Neural crest cell (in vitro differentiated cells): ENCODE measurements around the gene AEBP1. TPM values are rescaled to one million over a fixed set of nuclear protein-coding genes. Genes with fewer than 3 reads are reported as not detected.
A peak's percentile ranks its signal among the peaks of the same experiment; 100 is the strongest.

Experiments
- DNase-seq: peaks from one replicate; pipeline ENCODE4 v3.0.0; 2021; ENCODE audit warnings: low read depth, mixed read lengths, low spot score
- H3K27ac Mint-ChIP-seq: one replicate; pipeline ENCODE4 v1.8.0; 2021; ENCODE audit warnings: mild to moderate bottlenecking, mixed read lengths; ENCODE audit not compliant: unreplicated experiment
- H3K27me3 Mint-ChIP-seq: 2 replicates; pipeline ENCODE4 v1.8.0; 2021; ENCODE audit warnings: low read depth, mild to moderate bottlenecking, mixed read lengths
- H3K36me3 Mint-ChIP-seq: 2 replicates; pipeline ENCODE4 v1.8.0; 2021; ENCODE audit warnings: low read depth, mild to moderate bottlenecking, mixed read lengths
- H3K4me1 Mint-ChIP-seq: 2 replicates; pipeline ENCODE4 v1.8.0; 2021; ENCODE audit warnings: mixed read lengths
- H3K4me3 Mint-ChIP-seq: one replicate; pipeline ENCODE4 v1.8.0; 2021; ENCODE audit warnings: mild to moderate bottlenecking, mixed read lengths
- H3K9me3 Mint-ChIP-seq: 2 replicates; pipeline ENCODE4 v1.8.0; 2021; ENCODE audit warnings: mixed read lengths
- long read RNA-seq: library from polyadenylated mRNA; unstranded; transcript quantifications from one replicate; pipeline ENCODE4 v2.0.0, GENCODE V29; 2020
- total RNA-seq: library from RNA; stranded (reverse); gene quantifications from 2 replicates; pipeline ENCODE4 v1.2.1, GENCODE V29; 2021
- TF ChIP-seq, protein P1 (sequence below): fragments of 200-600 bp; sonication (generic); conservative IDR thresholded peaks from 2 replicates; pipeline ENCODE4 v1.5.0; 2021; ENCODE audit warnings: antibody characterized with exemption, mild to moderate bottlenecking

The AEBP1 gene
- total RNA-seq: 70.5 and 72.6 TPM in 2 replicates
- long read RNA-seq, partial matches to known transcripts: 2 of 3 reads
- long read RNA-seq, other reads (novel, unspliced or antisense): 1 of 3 reads

- TF ChIP-seq, protein P1, sequence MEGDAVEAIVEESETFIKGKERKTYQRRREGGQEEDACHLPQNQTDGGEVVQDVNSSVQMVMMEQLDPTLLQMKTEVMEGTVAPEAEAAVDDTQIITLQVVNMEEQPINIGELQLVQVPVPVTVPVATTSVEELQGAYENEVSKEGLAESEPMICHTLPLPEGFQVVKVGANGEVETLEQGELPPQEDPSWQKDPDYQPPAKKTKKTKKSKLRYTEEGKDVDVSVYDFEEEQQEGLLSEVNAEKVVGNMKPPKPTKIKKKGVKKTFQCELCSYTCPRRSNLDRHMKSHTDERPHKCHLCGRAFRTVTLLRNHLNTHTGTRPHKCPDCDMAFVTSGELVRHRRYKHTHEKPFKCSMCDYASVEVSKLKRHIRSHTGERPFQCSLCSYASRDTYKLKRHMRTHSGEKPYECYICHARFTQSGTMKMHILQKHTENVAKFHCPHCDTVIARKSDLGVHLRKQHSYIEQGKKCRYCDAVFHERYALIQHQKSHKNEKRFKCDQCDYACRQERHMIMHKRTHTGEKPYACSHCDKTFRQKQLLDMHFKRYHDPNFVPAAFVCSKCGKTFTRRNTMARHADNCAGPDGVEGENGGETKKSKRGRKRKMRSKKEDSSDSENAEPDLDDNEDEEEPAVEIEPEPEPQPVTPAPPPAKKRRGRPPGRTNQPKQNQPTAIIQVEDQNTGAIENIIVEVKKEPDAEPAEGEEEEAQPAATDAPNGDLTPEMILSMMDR: peak; percentile 14
- H3K27me3 Mint-ChIP-seq: no peaks in the 10 kb centered on the region
- no peaks in the 10 kb centered on the region for H3K9me3 Mint-ChIP-seq
- peak; percentile 26 for DNase-seq
- H3K36me3 Mint-ChIP-seq: peaks cover 2% of the 10 kb centered on the region
- H3K27ac Mint-ChIP-seq: no peak within 1 kb of the TSS
- peaks cover 22% of the 10 kb centered on the region for H3K4me1 Mint-ChIP-seq
- H3K4me3 Mint-ChIP-seq: peak within 1 kb of the TSS; percentile 87
Measured at GRCh38 chr7:44103923-44104859, at the start of gene AEBP1. TSS of gene AEBP1 (plus strand) at chr7:44104345. CDS start at chr7:44104666, 321 bp downstream.

DNA sequence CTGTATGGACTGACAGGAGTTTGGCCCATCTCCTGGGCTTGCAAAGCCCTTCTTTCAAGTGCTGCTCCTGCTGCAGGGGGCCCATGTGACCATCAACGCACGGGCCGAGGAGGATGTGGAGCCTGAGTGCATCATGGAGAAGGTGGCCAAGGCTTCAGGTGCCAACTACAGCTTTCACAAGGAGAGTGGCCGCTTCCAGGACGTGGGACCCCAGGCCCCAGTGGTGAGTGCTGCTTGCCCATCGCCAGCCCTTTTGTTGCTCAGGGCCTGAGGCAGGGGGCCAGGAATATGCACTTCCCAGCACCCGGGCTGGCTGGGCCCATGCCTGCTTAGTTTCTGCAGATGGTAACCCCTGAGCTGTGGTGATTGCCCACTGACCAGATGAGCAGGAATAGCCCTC is 47.5 kb upstream of the AEBP1 start:
- Mint-ChIP-seq H3K36me3 (peaks cover 11% of the 10 kb centered on the region), H3K4me3 (no peak overlapping the region), H3K27ac (no peak overlapping the region), H3K9me3 (no peaks in the 10 kb centered on the region), H3K4me1 (no peaks in the 10 kb centered on the region), H3K27me3 (no peaks in the 10 kb centered on the region)
- no peak for DNase-seq
- TF ChIP-seq, protein P1: no peak

- Mint-ChIP-seq H3K9me3 (no peaks in the 10 kb centered on the region), H3K27me3 (no peaks in the 10 kb centered on the region), H3K4me1 (no peaks in the 10 kb centered on the region), H3K36me3 (peaks cover 11% of the 10 kb centered on the region), H3K4me3 (no peak overlapping the region), H3K27ac (no peak overlapping the region)
- no peak for DNase-seq
- TF ChIP-seq, protein P1: no peak
Measured at GRCh38 chr7:44057181-44057848, 46.8 kb upstream of the AEBP1 start.

DNA sequence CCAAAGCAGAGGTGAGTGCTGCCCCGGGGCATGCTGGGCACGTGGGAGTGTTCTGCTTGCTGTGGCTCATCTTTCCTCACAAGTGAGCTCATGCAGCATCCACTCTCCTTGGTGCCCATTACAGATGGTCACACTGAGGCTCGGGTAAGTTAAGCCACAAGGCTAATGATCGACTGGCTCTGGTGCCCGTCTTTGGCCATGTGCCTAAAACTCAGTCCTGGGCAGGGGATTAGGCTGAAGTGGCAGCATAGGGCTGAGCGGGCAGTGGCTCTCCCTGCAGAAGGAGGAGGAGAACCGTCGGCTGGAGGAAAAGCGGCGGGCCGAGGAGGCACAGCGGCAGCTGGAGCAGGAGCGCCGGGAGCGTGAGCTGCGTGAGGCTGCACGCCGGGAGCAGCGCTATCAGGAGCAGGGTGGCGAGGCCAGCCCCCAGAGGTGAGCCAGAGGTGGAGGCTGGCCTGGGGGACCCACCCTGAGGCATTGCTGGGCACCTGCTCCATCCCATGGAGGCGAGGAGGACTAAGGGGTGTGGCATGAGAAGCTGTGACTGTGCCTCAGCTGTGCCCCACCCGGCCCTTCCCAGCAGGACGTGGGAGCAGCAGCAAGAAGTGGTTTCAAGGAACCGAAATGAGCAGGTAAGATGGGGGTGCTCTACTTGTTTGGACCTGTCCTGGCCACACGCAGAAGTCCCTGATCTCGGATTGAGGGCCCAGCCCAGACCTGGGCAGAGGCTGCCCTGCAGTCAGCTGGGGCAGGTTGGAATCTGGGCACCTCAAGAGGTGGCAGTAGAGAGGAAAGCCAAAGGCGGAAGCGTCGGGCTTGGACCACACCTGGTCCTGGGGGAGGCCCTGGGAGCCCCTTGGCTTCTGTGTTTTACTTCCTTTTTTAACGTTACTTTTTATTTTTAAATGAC is 46.0 kb upstream of the AEBP1 start:
- H3K27me3 Mint-ChIP-seq: no peaks in the 10 kb centered on the region
- H3K36me3 Mint-ChIP-seq: peaks cover 11% of the 10 kb centered on the region
- no peaks in the 10 kb centered on the region for H3K9me3 Mint-ChIP-seq
- DNase-seq: no peak
- TF ChIP-seq, protein P1: no peak
- H3K4me1 Mint-ChIP-seq: no peaks in the 10 kb centered on the region
- H3K4me3 Mint-ChIP-seq: no peak overlapping the region
- H3K27ac Mint-ChIP-seq: no peak overlapping the region

DNA sequence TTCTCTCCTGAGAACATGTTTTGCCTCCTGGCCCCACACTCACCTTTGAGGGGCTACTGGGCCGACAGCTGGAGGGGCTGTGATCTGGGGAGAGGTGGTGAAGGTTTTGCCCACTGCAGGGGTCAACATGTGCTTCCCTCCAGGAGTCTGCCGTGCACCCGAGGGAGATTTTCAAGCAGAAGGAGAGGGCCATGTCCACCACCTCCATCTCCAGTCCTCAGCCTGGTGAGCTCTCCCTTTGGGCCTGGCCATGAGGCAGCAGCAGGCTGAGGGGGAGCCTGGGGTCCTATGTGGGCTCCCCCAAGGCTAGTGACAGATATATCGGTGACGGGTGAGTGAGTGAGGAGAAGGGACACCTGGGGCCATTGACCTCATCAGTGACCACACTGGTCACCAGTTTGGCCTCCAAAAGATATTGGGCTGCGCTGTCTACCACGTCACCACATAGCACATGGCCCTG is 45.4 kb upstream of the AEBP1 start:
- TF ChIP-seq, protein P1: no peak
- H3K36me3 Mint-ChIP-seq: peaks cover 11% of the 10 kb centered on the region
- peaks cover 3% of the 10 kb centered on the region for H3K27me3 Mint-ChIP-seq
- H3K27ac Mint-ChIP-seq: no peak overlapping the region
- H3K4me3 Mint-ChIP-seq: no peak overlapping the region
- H3K9me3 Mint-ChIP-seq: no peaks in the 10 kb centered on the region
- DNase-seq: no peak
- H3K4me1 Mint-ChIP-seq: no peaks in the 10 kb centered on the region
